ENCODE data around the gene DACH2. TPM values are rescaled to one million over a fixed set of nuclear protein-coding genes. Genes with fewer than 3 reads are reported as not detected.

Gene DACH2
- total RNA-seq, 4 donors from 2014 or later = not detected

- H3K27me3 ChIP-seq = no peaks in the 10 kb centered on the region
- H3K4me3 ChIP-seq = no peak overlapping the region
- ATAC-seq (no peak), DNase-seq (no peak)
- in situ Hi-C loops (cut with MboI; ENCODE audit: low sequenced_read_pairs in 4 of 4) (no loop called here), intact Hi-C loops (cut with DNase I; ENCODE audit: low total_unique reads) (no loop called here)
- no peaks in the 10 kb centered on the region for H3K9me3 ChIP-seq
- TF ChIP-seq POLR2A (IDR thresholded peaks at IDR 0.05) (no peak), CTCF (IDR thresholded peaks at IDR 0.05 in 4 of 5, conservative IDR thresholded peaks at IDR 0.05 in 1 of 5) (no peak)
- no peaks in the 10 kb centered on the region for H3K36me3 ChIP-seq
- H3K27ac ChIP-seq = no peak overlapping the region
- no peaks in the 10 kb centered on the region for H3K4me1 ChIP-seq
Measured at GRCh38 chrX:86369847-86370630, 221.8 kb downstream of the DACH2 start.

GRCh38 chrX:86370927-86371326, 222.7 kb downstream of the DACH2 start:
- ATAC-seq (no peak), DNase-seq (no peak)
- intact Hi-C loops (cut with DNase I; ENCODE audit: low total_unique reads) = no loop called here
- H3K27ac ChIP-seq = no peak overlapping the region
- no peaks in the 10 kb centered on the region for H3K4me1 ChIP-seq
- TF ChIP-seq CTCF (IDR thresholded peaks at IDR 0.05 in 4 of 5, conservative IDR thresholded peaks at IDR 0.05 in 1 of 5) (no peak), POLR2A (IDR thresholded peaks at IDR 0.05) (no peak)
- H3K9me3 ChIP-seq = no peaks in the 10 kb centered on the region
- H3K36me3 ChIP-seq = no peaks in the 10 kb centered on the region
- no peaks in the 10 kb centered on the region for H3K27me3 ChIP-seq
- H3K4me3 ChIP-seq = no peak overlapping the region
- in situ Hi-C loops (cut with MboI; ENCODE audit: low sequenced_read_pairs in 4 of 4) = no loop called here

- DNase-seq (no peak), ATAC-seq (no peak)
- no peak overlapping the region for H3K4me3 ChIP-seq
- H3K36me3 ChIP-seq = no peaks in the 10 kb centered on the region
- no peaks in the 10 kb centered on the region for H3K9me3 ChIP-seq
- peaks cover 0 to 2% (median 0%) of the 10 kb centered on the region in 3 donors for H3K27me3 ChIP-seq
- no peak overlapping the region for H3K27ac ChIP-seq
- TF ChIP-seq CTCF (IDR thresholded peaks at IDR 0.05 in 4 of 5, conservative IDR thresholded peaks at IDR 0.05 in 1 of 5) (no peak), POLR2A (IDR thresholded peaks at IDR 0.05) (no peak)
- intact Hi-C loops (cut with DNase I; ENCODE audit: low total_unique reads) = no loop called here
- in situ Hi-C loops (cut with MboI; ENCODE audit: low sequenced_read_pairs in 4 of 4) = no loop called here
- no peaks in the 10 kb centered on the region for H3K4me1 ChIP-seq
Measured at GRCh38 chrX:86379209-86379608, 231.0 kb downstream of the DACH2 start.

- intact Hi-C loops (cut with DNase I; ENCODE audit: low total_unique reads) = no loop called here
- no peak overlapping the region for H3K27ac ChIP-seq
- TF ChIP-seq POLR2A (IDR thresholded peaks at IDR 0.05) (no peak), CTCF (IDR thresholded peaks at IDR 0.05 in 4 of 5, conservative IDR thresholded peaks at IDR 0.05 in 1 of 5) (no peak)
Measured at GRCh38 chrX:86383681-86384540, 235.7 kb downstream of the DACH2 start.

More at GRCh38 chrX:86383681-86384540, 235.7 kb downstream of the DACH2 start:
- ATAC-seq = no peak
- no peak overlapping the region for H3K4me3 ChIP-seq
- H3K36me3 ChIP-seq = no peaks in the 10 kb centered on the region
- no peaks in the 10 kb centered on the region for H3K4me1 ChIP-seq
- no peaks in the 10 kb centered on the region for H3K27me3 ChIP-seq
- in situ Hi-C loops (cut with MboI; ENCODE audit: low sequenced_read_pairs in 4 of 4) = no loop called here
- H3K9me3 ChIP-seq = no peaks in the 10 kb centered on the region
- DNase-seq = no peak
